Ovary (tissue), 9 donors: ENCODE data around the gene FMN1. TPM values are rescaled to one million over a fixed set of nuclear protein-coding genes. Genes with fewer than 3 reads are reported as not detected.
A peak's percentile ranks its signal among the peaks of the same experiment; 100 is the strongest.

Source experiments
- DNase-seq, 5 donors: peaks; one replicate each; pipeline ENCODE4 v3.0.0-alpha.2; 2019 to 2020
- H3K27ac ChIP-seq, 2 donors: fragments of 200-600 bp; one replicate each; pipeline versions ENCODE4 v1.5.1 to v1.8.0; 2019 to 2022
- H3K27me3 ChIP-seq: fragments of 200-600 bp; one replicate; pipeline ENCODE4 v1.8.0; 2022
- H3K36me3 ChIP-seq: fragments of 200-600 bp; sonication (generic); one replicate; pipeline ENCODE4 v1.5.1; 2019
- H3K4me1 ChIP-seq: one replicate; pipeline ENCODE4 v1.8.1; 2013; ENCODE audit warnings: mild to moderate bottlenecking, moderate library complexity; ENCODE audit not compliant: insufficient read depth
- H3K4me3 ChIP-seq: fragments of 200-600 bp; sonication (generic); one replicate; pipeline ENCODE4 v1.5.1; 2017
- H3K9me3 ChIP-seq, 2 donors: fragments of 200-600 bp in 1 of 2; sonication (generic) in 1 of 2; one replicate each; pipeline versions ENCODE4 v1.5.1 to v1.8.1; 2013 to 2019; ENCODE audit warnings: mild to moderate bottlenecking in 1 of 2, moderate library complexity in 1 of 2
- EP300 ChIP-seq: sonication (generic); formaldehyde crosslinking; IDR thresholded peaks from one replicate; pipeline ENCODE4 v1.6.1; 2017; ENCODE audit warnings: antibody characterized with exemption
- POLR2A ChIP-seq: fragments of 450-650 bp; IDR thresholded peaks from one replicate; pipeline ENCODE4 v1.6.1; 2017; ENCODE audit warnings: antibody characterized with exemption, mild to moderate bottlenecking, moderate library complexity
- WGBS, 3 donors: extraction: QIAGEN DNeasy Blood & Tissue Kit in 1 of 3; methylation state at CpG; one replicate each; pipeline versions ENCODE4 v1.1.5 to v1.1.7; 2013 to 2017; 5-methylcytosine and 5-hydroxymethylcytosine counted together
- intact Hi-C, 4 donors: fragments of 100-400 bp; cut with DNase I; formaldehyde crosslinking; loops; one replicate each; pipeline versions ENCODE4 v1.11.0 to v1.15.1; 2022 to 2023
- polyA plus RNA-seq, 2 donors: library from polyadenylated mRNA; stranded (reverse); fragments of 200-250 nt in 1 of 2; fragments of 350-450 nt in 1 of 2; fragmentation: Illumina TruSeq in 1 of 2; extraction: RNeasy Lipid Tissue Mini Kit (QIAGEN cat#74804) in 1 of 2; gene quantifications; one replicate each; pipeline ENCODE4 v1.2.3, GENCODE V29; 2013 to 2014
- total RNA-seq, 7 donors: library from RNA; depleted of rRNA in 2 of 7; stranded (reverse); fragments of >200 nt in 2 of 7; fragmentation: NEBNext Ultra II Directional in 3 of 7; extraction: Animal tissue kit (Norgen Biotek cat#: 25700) in 3 of 7; gene quantifications; one replicate each; pipeline versions ENCODE4 v1.1.0 to v1.2.4, GENCODE V29; 2016 to 2023
- TF ChIP-seq, protein P1 (sequence below), 3 donors: fragments of 450-650 bp in 2 of 3; fragments of 200-600 bp in 1 of 3; IDR thresholded peaks; one replicate each; pipeline versions ENCODE4 v1.5.1 to v1.8.0; 2016 to 2022; ENCODE audit warnings: antibody characterized with exemption in 3 of 3, mild to moderate bottlenecking in 1 of 3
- donor health status: DM: no; HTN: no; CAD: no; lungs with moderate emphysema.
- donor health status: DM: no; HTN: no; CAD: no.
- donor health status: Bipolar disorder and iron deficiency.
- donor health status: DM: yes; HTN: yes; CAD: no.
- donor health status: DM: no; HTN: no; CAD: no.
- donor health status: DM: yes; HTN: yes; CAD: no.

The FMN1 gene
- total and polyA plus RNA-seq, 9 donors, result 0.13 to 16.9 (median 2.6) TPM

DNA sequence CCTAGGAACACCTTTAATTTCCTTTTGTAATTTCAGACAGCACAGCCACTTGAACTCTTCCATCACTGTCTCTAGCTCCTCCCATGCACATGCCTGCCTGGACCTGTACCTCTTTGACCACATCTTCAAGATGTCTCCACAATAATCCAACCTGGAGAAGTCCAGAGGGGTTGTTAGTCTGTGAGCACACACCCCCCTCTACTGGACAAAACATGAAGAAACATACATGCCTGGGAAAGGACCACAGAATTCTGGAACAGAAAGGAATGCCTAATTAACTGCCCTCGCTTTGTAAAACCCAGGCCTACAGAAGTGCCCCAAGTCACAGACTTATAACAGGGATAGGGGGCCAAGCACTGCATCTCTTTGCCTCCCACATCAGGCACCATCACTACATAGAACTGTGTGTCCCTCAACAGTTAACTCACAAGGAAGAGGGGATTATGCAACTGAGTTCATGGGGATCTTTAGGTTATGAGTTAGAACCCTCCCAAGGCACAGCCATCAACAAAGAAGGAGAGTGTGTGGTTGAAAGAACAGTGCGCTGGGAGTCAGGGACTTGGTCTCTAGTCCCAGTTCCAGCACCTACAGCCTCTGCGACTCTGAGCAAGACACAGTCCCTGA lies 61.7 kb downstream of the FMN1 start:
- intact Hi-C loops, result no loop called here
- DNase-seq, result no peak
- TF ChIP-seq EP300, result no peak
- TF ChIP-seq, protein P1, sequence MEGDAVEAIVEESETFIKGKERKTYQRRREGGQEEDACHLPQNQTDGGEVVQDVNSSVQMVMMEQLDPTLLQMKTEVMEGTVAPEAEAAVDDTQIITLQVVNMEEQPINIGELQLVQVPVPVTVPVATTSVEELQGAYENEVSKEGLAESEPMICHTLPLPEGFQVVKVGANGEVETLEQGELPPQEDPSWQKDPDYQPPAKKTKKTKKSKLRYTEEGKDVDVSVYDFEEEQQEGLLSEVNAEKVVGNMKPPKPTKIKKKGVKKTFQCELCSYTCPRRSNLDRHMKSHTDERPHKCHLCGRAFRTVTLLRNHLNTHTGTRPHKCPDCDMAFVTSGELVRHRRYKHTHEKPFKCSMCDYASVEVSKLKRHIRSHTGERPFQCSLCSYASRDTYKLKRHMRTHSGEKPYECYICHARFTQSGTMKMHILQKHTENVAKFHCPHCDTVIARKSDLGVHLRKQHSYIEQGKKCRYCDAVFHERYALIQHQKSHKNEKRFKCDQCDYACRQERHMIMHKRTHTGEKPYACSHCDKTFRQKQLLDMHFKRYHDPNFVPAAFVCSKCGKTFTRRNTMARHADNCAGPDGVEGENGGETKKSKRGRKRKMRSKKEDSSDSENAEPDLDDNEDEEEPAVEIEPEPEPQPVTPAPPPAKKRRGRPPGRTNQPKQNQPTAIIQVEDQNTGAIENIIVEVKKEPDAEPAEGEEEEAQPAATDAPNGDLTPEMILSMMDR (IDR thresholded peaks at IDR 0.05), result no peak
- TF ChIP-seq POLR2A, result no peak

DNA sequence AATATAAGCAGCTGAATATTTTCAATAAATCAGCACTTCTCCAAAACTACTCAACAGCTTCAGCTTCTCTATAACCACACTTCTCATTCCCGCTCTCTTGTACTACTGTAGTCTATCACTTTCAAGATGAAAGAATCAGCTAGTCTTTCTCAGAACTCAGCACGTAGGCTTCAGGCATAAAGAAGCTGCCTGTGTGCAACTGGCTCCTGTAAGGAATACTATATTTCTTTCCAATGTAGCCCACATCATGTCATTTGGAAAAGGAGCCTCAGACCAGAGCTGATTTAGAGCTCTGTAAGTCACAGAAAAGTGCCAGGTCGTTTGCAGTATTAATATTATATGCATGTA lies 62.3 kb downstream of the FMN1 start:
- no peak overlapping the region for H3K4me3 ChIP-seq
- no peak for DNase-seq
- H3K27ac ChIP-seq, result no peak overlapping the region
- TF ChIP-seq, protein P1 (IDR thresholded peaks at IDR 0.05), result no peak
- no peak for TF ChIP-seq EP300
- TF ChIP-seq POLR2A, result no peak
- no peaks in the 10 kb centered on the region for H3K36me3 ChIP-seq
- WGBS, 3 donors, result 44 to 52% (median 50%) methylated on average over 3 of the region's 3 CpGs
- no peaks in the 10 kb centered on the region for H3K4me1 ChIP-seq
- no peaks in the 10 kb centered on the region for H3K27me3 ChIP-seq
- H3K9me3 ChIP-seq, result no peaks in the 10 kb centered on the region
- intact Hi-C loops, result no loop called here

More for the DNA sequence above, 61.7 kb downstream of the FMN1 start:
- Histone ChIP-seq H3K9me3 (no peaks in the 10 kb centered on the region), H3K27me3 (no peaks in the 10 kb centered on the region), H3K4me1 (no peaks in the 10 kb centered on the region), H3K27ac (no peak overlapping the region), H3K4me3 (no peak overlapping the region), H3K36me3 (no peaks in the 10 kb centered on the region)
- 69 to 87% (median 75%) methylated on average over 3 of the region's 3 CpGs for WGBS, 3 donors

DNA sequence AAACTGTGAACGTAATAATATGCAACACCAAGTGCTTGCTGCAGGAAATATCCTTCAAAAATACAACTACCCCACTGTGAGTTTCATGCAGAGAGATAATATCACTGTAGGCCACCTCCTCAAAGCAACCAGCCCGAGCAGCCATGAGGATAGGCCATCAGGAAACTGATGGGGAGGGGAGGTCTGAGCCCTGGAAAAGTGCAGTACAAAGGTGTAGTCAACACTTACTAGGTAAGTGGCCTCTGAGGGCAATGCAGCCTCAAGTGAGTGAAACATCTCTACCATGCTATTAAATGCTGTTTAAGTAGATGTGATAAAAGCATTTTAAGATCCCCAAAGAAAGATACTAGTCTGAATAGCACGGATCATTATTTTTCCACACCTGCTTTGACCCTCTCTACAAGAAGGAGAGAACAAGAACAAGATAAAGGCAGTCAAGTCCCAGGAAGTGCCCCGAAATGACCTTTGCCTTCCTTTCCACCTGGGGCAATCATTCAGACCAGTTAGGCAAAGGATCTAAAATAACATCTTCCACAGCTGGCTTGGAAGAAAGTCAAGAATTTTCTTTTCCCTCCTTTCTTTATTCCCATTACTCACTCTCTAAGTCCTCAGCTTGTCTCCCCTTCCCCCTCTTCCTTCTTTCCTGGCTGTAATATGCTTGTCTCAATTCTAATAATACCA lies 62.8 kb downstream of the FMN1 start:
- Histone ChIP-seq H3K4me1 (no peaks in the 10 kb centered on the region), H3K9me3 (no peaks in the 10 kb centered on the region), H3K27me3 (no peaks in the 10 kb centered on the region), H3K27ac (no peak overlapping the region), H3K4me3 (no peak overlapping the region), H3K36me3 (no peaks in the 10 kb centered on the region)
- DNase-seq, result no peak
- WGBS, 3 donors, result 55 to 58% (median 56%) methylated on average over 4 of the region's 4 CpGs
- TF ChIP-seq, protein P1 (IDR thresholded peaks at IDR 0.05), result no peak
- intact Hi-C loops, result no loop called here

DNA sequence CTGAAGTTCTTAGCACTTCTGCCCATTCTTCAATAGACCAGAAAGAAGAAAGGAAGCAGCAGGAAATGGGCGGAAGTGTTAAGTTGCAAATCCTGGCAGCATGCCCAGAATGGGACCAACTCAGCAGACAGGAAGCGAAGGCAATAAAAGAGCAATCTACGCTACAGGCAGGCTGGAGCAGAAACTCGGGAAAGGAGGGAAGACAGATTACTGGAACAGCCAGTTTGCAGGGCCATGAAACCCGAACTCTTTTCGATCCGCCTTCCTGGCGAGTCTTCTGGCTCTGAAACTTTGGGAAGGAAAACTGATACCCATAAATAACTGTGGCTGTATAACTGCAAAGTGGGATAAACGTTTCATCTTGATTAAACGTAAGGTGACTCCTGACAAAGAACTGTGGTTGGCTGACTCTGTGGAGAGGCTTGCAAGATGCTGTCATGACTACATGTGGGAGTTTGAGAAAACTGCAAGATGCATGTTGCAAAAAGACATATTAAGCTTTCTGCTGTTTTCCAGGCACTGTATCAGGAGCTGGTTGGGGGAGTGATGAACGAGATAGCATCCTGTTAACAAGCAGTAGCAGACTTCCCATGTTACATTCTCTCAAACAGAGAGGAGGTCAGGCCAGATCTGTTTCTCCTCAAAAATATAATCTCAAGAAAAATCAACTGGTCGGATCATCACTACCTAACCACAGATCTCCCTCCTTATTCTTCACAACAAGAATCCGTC lies 67.8 kb downstream of the FMN1 start:
- no peak overlapping the region for H3K27ac ChIP-seq
- peak in 3 of 5 donors; percentile 19 to 34 (median 21) for DNase-seq
- no peak overlapping the region for H3K4me3 ChIP-seq

More for the DNA sequence above, 67.8 kb downstream of the FMN1 start:
- Histone ChIP-seq H3K4me1 (no peaks in the 10 kb centered on the region), H3K36me3 (no peaks in the 10 kb centered on the region), H3K9me3 (no peaks in the 10 kb centered on the region), H3K27me3 (no peaks in the 10 kb centered on the region)
- intact Hi-C loops, result no loop called here
- WGBS, 3 donors, result 13 to 16% (median 15%) methylated on average over 13 of the region's 13 CpGs
- no peak for TF ChIP-seq EP300
- TF ChIP-seq, protein P1 (IDR thresholded peaks at IDR 0.05), result no peak
- no peak for TF ChIP-seq POLR2A
